ENCODE data around the gene SPRR1A.

- TF ChIP-seq CTCF (IDR thresholded peaks at IDR 0.05) (no peak), SIN3A (IDR thresholded peaks at IDR 0.05; ENCODE audit: borderline replicate concordance, insufficient read depth, low read depth, low read length) (no peak)
These were observed 40.5 kb downstream of the SPRR1A start for GRCh38 chr1:153024413-153024812.
